Embryonic facial prominence (tissue), 1 donor: ENCODE results near the gene BOLL.
"Not testable (repeated sequence)": the region's sequence is repeated elsewhere in the genome, so short reads cannot be mapped to it uniquely, and the experiment has no call there.

ENCODE experiments used
- DNase-seq: peaks from one replicate; pipeline ENCODE4 v3.0.0-alpha.2; 2016; ENCODE audit errors: extremely low spot score

BOLL gene

GRCh38 chr2:197706839-197707207 lies 78.3 kb downstream of the BOLL start:
- no peak for DNase-seq

- no peak for DNase-seq
These were observed 78.9 kb downstream of the BOLL start for GRCh38 chr2:197705912-197706838.

GRCh38 chr2:197705121-197705911 lies 79.8 kb downstream of the BOLL start, which contains the start of gene MARS2:
Gene MARS2, plus strand, starts transcription at chr2:197705369. Its CDS starts 37 bp downstream, at chr2:197705406.
- DNase-seq = peak; percentile 90

- no peak for DNase-seq
These were observed 80.5 kb downstream of the BOLL start for GRCh38 chr2:197704434-197705120.

GRCh38 chr2:197700960-197701359 lies 84.2 kb downstream of the BOLL start:
- no peak for DNase-seq

GRCh38 chr2:197699724-197700123 lies 85.4 kb downstream of the BOLL start:
- not testable (repeated sequence) for DNase-seq

- not testable (repeated sequence) for DNase-seq
These were observed 88.5 kb downstream of the BOLL start for GRCh38 chr2:197696571-197696970.

- DNase-seq = not testable (repeated sequence)
These were observed 89.1 kb downstream of the BOLL start for GRCh38 chr2:197695971-197696370.

GRCh38 chr2:197695206-197695605 lies 89.9 kb downstream of the BOLL start:
- not testable (repeated sequence) for DNase-seq

- no peak for DNase-seq
These were observed 107.6 kb downstream of the BOLL start for GRCh38 chr2:197677483-197677882.

GRCh38 chr2:197677056-197677455 lies 108.1 kb downstream of the BOLL start:
- no peak for DNase-seq
